ENCODE measurements around the gene CFAP206.

DNA sequence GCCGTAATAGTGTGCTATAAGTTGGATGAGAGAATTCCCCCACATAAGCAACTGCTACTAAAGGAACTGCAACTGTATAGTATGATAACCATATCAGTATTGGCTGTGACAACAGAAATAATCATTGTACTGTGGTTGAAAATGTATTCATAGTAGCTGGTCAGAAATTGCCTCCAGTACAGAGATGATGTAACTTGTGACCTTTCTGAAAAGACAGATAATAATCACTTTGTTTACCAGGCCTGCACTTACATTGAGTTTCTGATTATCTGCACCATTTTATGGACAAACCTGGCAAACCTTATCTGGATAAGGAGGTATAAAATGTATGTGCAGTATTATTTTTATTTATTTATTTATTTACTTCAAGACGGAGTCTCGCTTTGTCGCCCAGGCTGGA, 19.0 kb downstream of the CFAP206 start:
- TF ChIP-seq, protein P1, sequence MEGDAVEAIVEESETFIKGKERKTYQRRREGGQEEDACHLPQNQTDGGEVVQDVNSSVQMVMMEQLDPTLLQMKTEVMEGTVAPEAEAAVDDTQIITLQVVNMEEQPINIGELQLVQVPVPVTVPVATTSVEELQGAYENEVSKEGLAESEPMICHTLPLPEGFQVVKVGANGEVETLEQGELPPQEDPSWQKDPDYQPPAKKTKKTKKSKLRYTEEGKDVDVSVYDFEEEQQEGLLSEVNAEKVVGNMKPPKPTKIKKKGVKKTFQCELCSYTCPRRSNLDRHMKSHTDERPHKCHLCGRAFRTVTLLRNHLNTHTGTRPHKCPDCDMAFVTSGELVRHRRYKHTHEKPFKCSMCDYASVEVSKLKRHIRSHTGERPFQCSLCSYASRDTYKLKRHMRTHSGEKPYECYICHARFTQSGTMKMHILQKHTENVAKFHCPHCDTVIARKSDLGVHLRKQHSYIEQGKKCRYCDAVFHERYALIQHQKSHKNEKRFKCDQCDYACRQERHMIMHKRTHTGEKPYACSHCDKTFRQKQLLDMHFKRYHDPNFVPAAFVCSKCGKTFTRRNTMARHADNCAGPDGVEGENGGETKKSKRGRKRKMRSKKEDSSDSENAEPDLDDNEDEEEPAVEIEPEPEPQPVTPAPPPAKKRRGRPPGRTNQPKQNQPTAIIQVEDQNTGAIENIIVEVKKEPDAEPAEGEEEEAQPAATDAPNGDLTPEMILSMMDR (conservative IDR thresholded peaks at IDR 0.05) = no peak
- no peak for TF ChIP-seq EZH2 (IDR thresholded peaks at IDR 0.05; ENCODE audit: low read depth)

Measured in PC-9 (cell line).